GM23338 (cell line): ENCODE data around the gene HACD1. TPM values are rescaled to one million over a fixed set of nuclear protein-coding genes. Genes with fewer than 3 reads are reported as not detected.

Experiments
- ATAC-seq: fragments of 200-7000 bp; cut with Tn5 transposase; 3 replicates; pipeline ENCODE4 v1.9.1; 2020
- DNase-seq: peaks from one replicate; pipeline ENCODE4 v3.0.0-alpha.2; 2015; ENCODE audit warnings: low spot score
- H2AFZ ChIP-seq: fragments of 200-600 bp; sonication (generic); 2 replicates; pipeline ENCODE4 v1.8.0; 2016; ENCODE audit warnings: antibody characterized with exemption, mild to moderate bottlenecking, moderate library complexity
- H3F3A ChIP-seq: fragments of 200-600 bp; sonication (generic); replicated peaks from 2 replicates; pipeline ENCODE4 v1.8.0; 2017; ENCODE audit warnings: antibody characterized with exemption, mixed run types, low read depth
- H3K27ac ChIP-seq: fragments of 200-600 bp; sonication (generic); 2 replicates; pipeline ENCODE4 v1.6.1; 2016; ENCODE audit warnings: low read depth
- H3K27me3 ChIP-seq: fragments of 200-600 bp; sonication (generic); 2 replicates; pipeline ENCODE4 v1.8.0; 2016; ENCODE audit warnings: mild to moderate bottlenecking, mixed run types, moderate library complexity; ENCODE audit not compliant: insufficient read depth
- H3K36me3 ChIP-seq: fragments of 200-600 bp; sonication (generic); 2 replicates; pipeline ENCODE4 v1.8.0; 2016; ENCODE audit warnings: mild to moderate bottlenecking; ENCODE audit not compliant: insufficient read depth
- H3K4me1 ChIP-seq: fragments of 200-600 bp; sonication (generic); 2 replicates; pipeline ENCODE4 v1.8.0; 2016; ENCODE audit warnings: mild to moderate bottlenecking, moderate library complexity; ENCODE audit not compliant: insufficient read depth
- H3K4me2 ChIP-seq: fragments of 200-600 bp; sonication (generic); 2 replicates; pipeline ENCODE4 v1.7.1; 2017; ENCODE audit warnings: mixed run types
- H3K4me3 ChIP-seq: fragments of 200-600 bp; sonication (generic); 2 replicates; pipeline ENCODE4 v1.6.1; 2016; ENCODE audit warnings: mixed run types
- H3K79me2 ChIP-seq: fragments of 200-600 bp; sonication (generic); replicated peaks from 2 replicates; pipeline ENCODE4 v1.8.0; 2017; ENCODE audit warnings: mild to moderate bottlenecking; ENCODE audit not compliant: insufficient read depth
- H3K9me2 ChIP-seq: fragments of 200-600 bp; sonication (generic); 2 replicates; pipeline ENCODE4 v1.8.0; 2017; ENCODE audit not compliant: insufficient read depth
- H4K20me1 ChIP-seq: fragments of 200-600 bp; sonication (generic); replicated peaks from 2 replicates; pipeline ENCODE4 v1.8.0; 2017; ENCODE audit warnings: mild to moderate bottlenecking; ENCODE audit not compliant: insufficient read depth
- H3K27ac Mint-ChIP-seq: 2 replicates; pipeline ENCODE4 v1.8.0; 2020; ENCODE audit warnings: inconsistent platforms, mild to moderate bottlenecking, moderate library complexity, mixed read lengths
- H3K27me3 Mint-ChIP-seq: 3 replicates; pipeline ENCODE4 v1.8.0; 2022; ENCODE audit warnings: low read depth, mild to moderate bottlenecking, moderate library complexity, mixed read lengths, inconsistent platforms; ENCODE audit not compliant: insufficient read depth, poor library complexity
- H3K36me3 Mint-ChIP-seq: 3 replicates; pipeline ENCODE4 v1.8.0; 2021; ENCODE audit warnings: low read depth, mild to moderate bottlenecking, inconsistent platforms, moderate library complexity, mixed read lengths
- H3K4me1 Mint-ChIP-seq: 3 replicates; pipeline ENCODE4 v1.8.0; 2020; ENCODE audit warnings: mild to moderate bottlenecking, inconsistent platforms, mixed read lengths
- H3K4me3 Mint-ChIP-seq: 3 replicates; pipeline ENCODE4 v1.8.0; 2021; ENCODE audit warnings: moderate library complexity, mild to moderate bottlenecking, inconsistent platforms, mixed read lengths
- H3K9me3 Mint-ChIP-seq: 3 replicates; pipeline ENCODE4 v1.8.0; 2020; ENCODE audit warnings: moderate library complexity, mild to moderate bottlenecking, inconsistent platforms, mixed read lengths
- CREB1 ChIP-seq: fragments of 250-450 bp; sonication (Bioruptor Pico); IDR thresholded peaks from 2 replicates; pipeline ENCODE4 v1.5.0; 2020; ENCODE audit warnings: low read depth, mild to moderate bottlenecking, moderate library complexity
- CTCF ChIP-seq, 2 experiments: fragments of 200-600 bp in 1 of 2; sonication (generic) in 1 of 2; conservative IDR thresholded peaks; 2 replicates each; pipeline versions ENCODE4 v1.5.1 to v1.6.1; 2016 to 2017; ENCODE audit warnings: antibody characterized with exemption in 2 of 2, low read depth in 2 of 2, mild to moderate bottlenecking in 2 of 2, moderate library complexity in 1 of 2
- ETS1 ChIP-seq: IDR thresholded peaks from 2 replicates; pipeline ENCODE4 v1.6.1; 2016; ENCODE audit warnings: antibody characterized with exemption
- POLR2AphosphoS5 ChIP-seq: IDR thresholded peaks from 2 replicates; pipeline ENCODE4 v1.6.1; 2016; ENCODE audit warnings: antibody characterized with exemption, low read depth
- REST ChIP-seq: IDR thresholded peaks from one replicate; pipeline ENCODE4 v1.6.1; 2018; ENCODE audit warnings: antibody characterized with exemption; ENCODE audit not compliant: unreplicated experiment
- STAT1 ChIP-seq: IDR thresholded peaks from one replicate; pipeline ENCODE4 v1.6.1; 2016; ENCODE audit warnings: antibody characterized with exemption; ENCODE audit not compliant: unreplicated experiment
- ZNF114 ChIP-seq: fragments of 250-450 bp; sonication (Bioruptor Pico); IDR thresholded peaks from 2 replicates; pipeline ENCODE4 v1.5.0; 2020; ENCODE audit warnings: mild to moderate bottlenecking, moderate library complexity
- long read RNA-seq: library from polyadenylated mRNA; unstranded; transcript quantifications from one replicate; pipeline ENCODE4 v2.0.0, GENCODE V29; 2020; ENCODE audit not compliant: unreplicated experiment
- polyA plus RNA-seq: library from polyadenylated mRNA; unstranded; fragments of >200 nt; fragmentation: Nextera tagmentation; extraction: Ambion mirVana; gene quantifications from 2 replicates; pipeline ENCODE4 v1.2.1, GENCODE V29; 2016
- total RNA-seq: library from RNA; depleted of rRNA; stranded (reverse); fragments of >200 nt; shearing (Covaris generic); gene quantifications from 2 replicates; pipeline ENCODE4 v1.2.3, GENCODE V29; 2014; rRNA removed

HACD1 gene
- 32.2 and 34.1 TPM in 2 replicates for total RNA-seq
- polyA plus RNA-seq, result 66.2 and 70.1 TPM in 2 replicates
- long read RNA-seq, partial matches to known transcripts, result 1 of 4 reads
- long read RNA-seq, other reads (novel, unspliced or antisense), result 2 of 4 reads

GRCh38 chr10:17617031-17617911, at the start of gene HACD1:
TSS of gene HACD1 (minus strand) at chr10:17617374. CDS start at chr10:17617339, 35 bp downstream.
- H3K36me3 Mint-ChIP-seq, result peaks cover 5% of the 10 kb centered on the region; the same call in 1 of the 3 replicates
- Histone ChIP-seq H3K9me2 (no peaks in the 10 kb centered on the region), H3K79me2 (peaks cover 23% of the 10 kb centered on the region), H2AFZ (peak within 1 kb of the TSS; percentile 92), H3K27ac (peak within 1 kb of the TSS; percentile 88), H3K36me3 (peaks cover 6% of the 10 kb centered on the region; the same call in 1 of the 2 replicates), H3F3A (peaks cover 10% of the 10 kb centered on the region; the same call in 1 of the 2 replicates), H3K27me3 (no peaks in the 10 kb centered on the region; the same call in 1 of the 2 replicates), H3K4me2 (peak within 1 kb of the TSS; percentile 95), H3K4me3 (peak within 1 kb of the TSS; percentile 86), H4K20me1 (no peaks in the 10 kb centered on the region), H3K4me1 (no peaks in the 10 kb centered on the region)
- peaks cover 6% of the 10 kb centered on the region; the same call in 2 of the 3 replicates for H3K4me1 Mint-ChIP-seq
- peak within 1 kb of the TSS; percentile 89 for H3K27ac Mint-ChIP-seq
- ATAC-seq, result peak; percentile 83
- peaks cover 8% of the 10 kb centered on the region for H3K27me3 Mint-ChIP-seq
- TF ChIP-seq ETS1, result 0 out of 2 replicates have a peak, but pooled peaks have one; percentile 37
- peak in 1 of 2 experiments; percentile 36; a peak in 1 of 4 replicates for TF ChIP-seq CTCF (conservative IDR thresholded peaks at IDR 0.05; ENCODE audit: low read depth in 2 of 2)
- TF ChIP-seq CREB1 (CRISPR knock-in tag), result peak; percentile 53; the same call in 1 of the 2 replicates
- TF ChIP-seq STAT1, result no peak
- peak; percentile 74 for TF ChIP-seq POLR2AphosphoS5
- TF ChIP-seq REST, result peak; percentile 9
- TF ChIP-seq ZNF114 (CRISPR knock-in tag), result no peak
- H3K4me3 Mint-ChIP-seq, result peak within 1 kb of the TSS; percentile 85
- H3K9me3 Mint-ChIP-seq, result no peaks in the 10 kb centered on the region; the same call in 2 of the 3 replicates
- peak; percentile 86 for DNase-seq
